ENCODE data around the gene PP2D1. TPM values are rescaled to one million over a fixed set of nuclear protein-coding genes. Genes with fewer than 3 reads are reported as not detected.

PP2D1 gene, protein sequence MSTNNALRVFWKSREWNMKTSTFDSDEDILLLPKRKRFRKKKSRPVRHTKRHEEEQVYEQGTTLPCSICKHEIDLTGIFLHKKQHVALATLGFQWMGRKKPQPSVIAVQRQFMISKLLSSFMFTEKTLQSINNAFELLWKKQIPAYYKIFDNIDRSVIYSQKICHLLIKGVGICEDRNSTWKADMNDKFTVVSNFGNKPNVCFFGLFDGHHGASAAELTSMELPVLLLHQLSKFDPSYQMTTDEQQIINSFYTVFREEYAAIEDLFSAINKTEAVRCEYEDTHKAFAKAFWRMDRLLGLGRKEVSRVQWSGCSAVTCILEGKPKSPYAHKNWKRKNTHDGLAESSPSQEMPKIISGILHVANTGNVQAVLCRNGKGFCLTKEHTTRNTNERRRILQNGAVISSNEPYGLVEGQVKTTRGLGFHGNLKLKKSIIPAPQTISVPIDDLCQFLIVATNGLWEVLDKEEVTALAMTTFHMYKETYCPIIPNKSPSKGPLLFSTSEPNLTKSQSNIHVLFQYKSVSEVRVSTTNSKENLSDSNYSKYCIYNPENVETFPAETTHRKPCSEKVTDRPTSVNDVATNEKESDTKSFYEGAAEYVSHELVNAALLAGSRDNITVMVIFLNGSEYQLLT
- total RNA-seq (2014; rRNA removed; shearing (Covaris generic)) = not detected in 2 replicates

DNA sequence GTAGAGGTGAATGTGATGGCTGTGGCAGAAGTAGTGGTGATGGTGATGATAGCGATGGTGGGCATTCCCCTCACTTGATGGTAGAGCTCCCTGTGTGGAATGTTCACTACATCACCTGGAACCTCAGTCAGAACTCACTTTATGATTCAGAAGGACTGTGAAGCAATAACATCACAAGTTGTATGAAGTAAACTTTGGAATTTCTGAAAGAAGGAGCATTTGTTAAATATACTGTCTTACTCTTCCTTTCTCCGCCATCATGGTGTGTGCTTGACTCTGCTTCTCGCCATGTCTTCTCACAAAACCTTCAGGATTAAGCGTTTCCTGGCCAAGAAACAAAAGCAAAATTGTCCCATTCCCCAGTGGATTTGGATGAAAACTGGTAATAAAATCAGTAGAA, at the start of gene PP2D1:
PP2D1 (minus strand) TSS at position 101 of the 400 bp plus-strand sequence. CDS start 192 bp downstream, outside the sequence.
- no peaks in the 10 kb centered on the region for H3K27me3 ChIP-seq (ENCODE audit: control insufficient read depth, insufficient read depth, low read length)
- H3K36me3 ChIP-seq (replicated peaks; ENCODE audit: control insufficient read depth, insufficient read depth, low read length) = no peaks in the 10 kb centered on the region
- no peak within 1 kb of the TSS for H3K4me3 ChIP-seq (ENCODE audit: insufficient read depth, low read depth, low read length)
- no peak for DNase-seq

DNA sequence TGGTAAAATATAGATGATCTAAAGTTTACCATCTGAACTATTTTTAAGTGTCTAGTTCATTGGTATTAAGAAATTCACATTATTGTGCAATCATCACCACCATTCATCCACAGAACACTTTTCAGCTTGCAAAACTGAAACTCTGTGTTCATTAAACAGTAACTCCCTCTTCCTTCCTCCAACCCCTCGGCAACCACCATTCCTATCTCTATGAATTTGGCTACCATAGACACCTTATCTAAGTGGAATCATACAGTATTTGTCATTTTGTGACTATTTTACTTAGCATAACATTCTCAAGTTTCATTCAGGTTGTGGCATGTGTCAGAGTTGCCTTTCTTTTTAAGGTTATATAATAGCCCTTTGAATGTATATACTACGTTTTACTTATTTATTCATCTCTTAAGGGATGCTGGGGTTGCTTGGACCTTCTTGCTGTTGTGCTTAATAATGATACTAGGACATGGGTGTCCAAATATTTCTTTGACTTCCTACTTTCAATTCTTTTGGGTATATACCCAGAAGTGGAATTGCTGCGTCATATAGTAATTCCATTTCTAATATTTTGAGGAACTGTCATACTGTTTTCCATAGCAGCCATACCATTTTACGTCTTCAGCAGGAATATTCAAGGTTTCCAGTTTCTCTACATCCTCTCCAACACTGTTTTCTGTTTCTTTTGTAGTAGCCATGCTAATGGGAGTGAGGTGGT, 49.1 kb upstream of the PP2D1 start:
- Histone ChIP-seq H3K27me3 (ENCODE audit: control insufficient read depth, insufficient read depth, low read length) (no peaks in the 10 kb centered on the region), H3K36me3 (replicated peaks; ENCODE audit: control insufficient read depth, insufficient read depth, low read length) (no peaks in the 10 kb centered on the region), H3K4me3 (ENCODE audit: insufficient read depth, low read depth, low read length) (no peak overlapping the region)
- no peak for DNase-seq

- Histone ChIP-seq H3K27me3 (ENCODE audit: control insufficient read depth, insufficient read depth, low read length) (no peaks in the 10 kb centered on the region), H3K4me3 (ENCODE audit: insufficient read depth, low read depth, low read length) (no peak overlapping the region), H3K36me3 (replicated peaks; ENCODE audit: control insufficient read depth, insufficient read depth, low read length) (no peaks in the 10 kb centered on the region)
- DNase-seq = no peak
These were observed 47.9 kb upstream of the PP2D1 start for GRCh38 chr3:20059929-20060328.

DNA sequence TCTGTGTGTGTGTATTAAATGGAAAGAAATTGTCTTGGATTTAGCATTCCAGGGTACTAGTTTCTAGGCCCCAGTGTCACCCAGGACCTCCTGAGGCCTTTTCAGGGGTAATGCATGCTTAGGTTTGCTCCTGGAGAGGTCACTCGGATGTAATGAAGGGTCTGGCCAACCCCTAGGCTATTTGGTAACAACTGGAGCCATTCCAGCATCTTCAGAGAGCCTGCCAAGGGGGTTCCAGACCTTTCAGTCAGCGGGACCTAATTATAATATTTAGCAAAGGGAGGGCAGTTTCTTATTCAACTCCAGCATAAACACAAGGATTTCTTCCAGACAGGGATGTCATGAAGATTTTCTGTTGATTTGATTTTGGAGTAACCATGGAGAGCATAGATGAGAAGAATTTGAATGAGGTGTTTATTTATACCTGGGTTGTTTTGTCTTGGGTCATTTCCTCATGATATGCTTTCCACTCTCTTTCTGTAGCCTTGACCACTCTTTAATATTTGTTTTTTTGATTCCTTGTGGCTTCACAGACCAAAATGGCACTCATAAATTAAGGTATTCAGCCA, 45.6 kb upstream of the PP2D1 start:
- H3K4me3 ChIP-seq (ENCODE audit: insufficient read depth, low read depth, low read length) = no peak overlapping the region
- no peaks in the 10 kb centered on the region for H3K27me3 ChIP-seq (ENCODE audit: control insufficient read depth, insufficient read depth, low read length)
- no peaks in the 10 kb centered on the region for H3K36me3 ChIP-seq (replicated peaks; ENCODE audit: control insufficient read depth, insufficient read depth, low read length)
- DNase-seq = no peak

- no peak for DNase-seq
These were observed 44.9 kb upstream of the PP2D1 start for GRCh38 chr3:20056725-20057611.

DNA sequence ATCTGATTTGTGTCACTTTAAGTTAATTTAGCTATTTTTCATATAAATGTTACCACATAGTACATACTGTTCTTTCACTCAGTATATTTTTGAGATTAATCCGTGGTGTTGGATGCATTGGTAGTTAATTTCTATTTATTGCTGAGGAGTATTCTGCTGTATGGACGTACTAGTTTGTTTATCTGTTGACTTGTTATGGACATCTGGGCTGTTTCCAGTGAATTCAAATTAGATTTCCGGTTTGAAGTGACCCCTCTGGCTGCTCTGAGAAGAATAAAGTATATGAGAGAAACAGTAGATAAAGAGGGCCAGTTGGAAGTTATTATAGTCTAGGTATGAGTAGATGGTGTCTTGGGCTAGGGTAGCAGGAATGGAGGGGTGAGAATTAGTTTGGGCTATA, 43.8 kb upstream of the PP2D1 start:
- Histone ChIP-seq H3K4me3 (ENCODE audit: insufficient read depth, low read depth, low read length) (no peak overlapping the region), H3K36me3 (replicated peaks; ENCODE audit: control insufficient read depth, insufficient read depth, low read length) (no peaks in the 10 kb centered on the region), H3K27me3 (ENCODE audit: control insufficient read depth, insufficient read depth, low read length) (no peaks in the 10 kb centered on the region)
- no peak for DNase-seq

More at GRCh38 chr3:20056725-20057611, 44.9 kb upstream of the PP2D1 start:
- Histone ChIP-seq H3K36me3 (replicated peaks; ENCODE audit: control insufficient read depth, insufficient read depth, low read length) (no peaks in the 10 kb centered on the region), H3K27me3 (ENCODE audit: control insufficient read depth, insufficient read depth, low read length) (no peaks in the 10 kb centered on the region), H3K4me3 (ENCODE audit: insufficient read depth, low read depth, low read length) (no peak overlapping the region)

- Histone ChIP-seq H3K27me3 (ENCODE audit: control insufficient read depth, insufficient read depth, low read length) (no peaks in the 10 kb centered on the region), H3K36me3 (replicated peaks; ENCODE audit: control insufficient read depth, insufficient read depth, low read length) (no peaks in the 10 kb centered on the region), H3K4me3 (ENCODE audit: insufficient read depth, low read depth, low read length) (no peak overlapping the region)
- DNase-seq = no peak
These were observed 43.1 kb upstream of the PP2D1 start for GRCh38 chr3:20055020-20055775.

GRCh38 chr3:20054549-20054987, 42.5 kb upstream of the PP2D1 start:
- no peak for DNase-seq

GRCh38 chr3:20052851-20053250, 40.8 kb upstream of the PP2D1 start:
- no peak for DNase-seq
- Histone ChIP-seq H3K27me3 (ENCODE audit: control insufficient read depth, insufficient read depth, low read length) (no peaks in the 10 kb centered on the region), H3K4me3 (ENCODE audit: insufficient read depth, low read depth, low read length) (no peak overlapping the region)

More at GRCh38 chr3:20054549-20054987, 42.5 kb upstream of the PP2D1 start:
- no peak overlapping the region for H3K4me3 ChIP-seq (ENCODE audit: insufficient read depth, low read depth, low read length)
- no peaks in the 10 kb centered on the region for H3K27me3 ChIP-seq (ENCODE audit: control insufficient read depth, insufficient read depth, low read length)
- H3K36me3 ChIP-seq (replicated peaks; ENCODE audit: control insufficient read depth, insufficient read depth, low read length) = no peaks in the 10 kb centered on the region

DNA sequence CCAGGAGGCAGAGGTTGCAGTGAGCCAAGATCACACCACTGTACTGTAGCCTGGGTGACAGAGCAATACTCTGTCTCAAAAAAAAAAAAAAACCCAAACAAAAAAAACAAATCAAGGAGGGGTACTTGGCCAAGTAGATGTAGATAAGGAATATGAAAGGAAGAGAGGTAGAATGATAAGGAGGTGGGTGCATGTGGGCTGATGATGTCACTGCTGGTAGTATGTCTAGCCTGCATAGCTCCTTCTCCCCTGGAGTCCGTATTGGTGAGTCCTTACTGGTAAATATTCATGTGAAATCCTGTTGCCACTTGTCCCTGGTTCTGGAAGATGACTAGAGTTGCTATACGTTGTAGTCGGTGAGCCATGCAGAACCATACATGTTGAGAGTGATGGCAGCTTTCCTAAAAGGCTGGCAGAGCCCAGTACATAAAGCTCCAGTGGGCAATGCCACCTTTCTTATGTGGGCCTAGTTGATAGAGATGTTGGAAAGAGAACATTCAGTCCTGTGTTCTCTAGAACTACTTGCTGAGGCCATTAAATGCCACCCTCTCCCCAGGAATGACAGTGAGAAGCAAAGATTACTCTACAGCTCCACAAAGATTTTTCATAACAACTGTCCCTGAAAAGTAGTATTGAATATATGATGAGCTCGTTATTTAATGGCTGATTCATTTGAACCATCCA, 39.2 kb upstream of the PP2D1 start:
- H3K4me3 ChIP-seq (ENCODE audit: insufficient read depth, low read depth, low read length) = no peak overlapping the region
- no peaks in the 10 kb centered on the region for H3K36me3 ChIP-seq (replicated peaks; ENCODE audit: control insufficient read depth, insufficient read depth, low read length)
- DNase-seq = no peak
- no peaks in the 10 kb centered on the region for H3K27me3 ChIP-seq (ENCODE audit: control insufficient read depth, insufficient read depth, low read length)

More at GRCh38 chr3:20052851-20053250, 40.8 kb upstream of the PP2D1 start:
- no peaks in the 10 kb centered on the region for H3K36me3 ChIP-seq (replicated peaks; ENCODE audit: control insufficient read depth, insufficient read depth, low read length)

DNA sequence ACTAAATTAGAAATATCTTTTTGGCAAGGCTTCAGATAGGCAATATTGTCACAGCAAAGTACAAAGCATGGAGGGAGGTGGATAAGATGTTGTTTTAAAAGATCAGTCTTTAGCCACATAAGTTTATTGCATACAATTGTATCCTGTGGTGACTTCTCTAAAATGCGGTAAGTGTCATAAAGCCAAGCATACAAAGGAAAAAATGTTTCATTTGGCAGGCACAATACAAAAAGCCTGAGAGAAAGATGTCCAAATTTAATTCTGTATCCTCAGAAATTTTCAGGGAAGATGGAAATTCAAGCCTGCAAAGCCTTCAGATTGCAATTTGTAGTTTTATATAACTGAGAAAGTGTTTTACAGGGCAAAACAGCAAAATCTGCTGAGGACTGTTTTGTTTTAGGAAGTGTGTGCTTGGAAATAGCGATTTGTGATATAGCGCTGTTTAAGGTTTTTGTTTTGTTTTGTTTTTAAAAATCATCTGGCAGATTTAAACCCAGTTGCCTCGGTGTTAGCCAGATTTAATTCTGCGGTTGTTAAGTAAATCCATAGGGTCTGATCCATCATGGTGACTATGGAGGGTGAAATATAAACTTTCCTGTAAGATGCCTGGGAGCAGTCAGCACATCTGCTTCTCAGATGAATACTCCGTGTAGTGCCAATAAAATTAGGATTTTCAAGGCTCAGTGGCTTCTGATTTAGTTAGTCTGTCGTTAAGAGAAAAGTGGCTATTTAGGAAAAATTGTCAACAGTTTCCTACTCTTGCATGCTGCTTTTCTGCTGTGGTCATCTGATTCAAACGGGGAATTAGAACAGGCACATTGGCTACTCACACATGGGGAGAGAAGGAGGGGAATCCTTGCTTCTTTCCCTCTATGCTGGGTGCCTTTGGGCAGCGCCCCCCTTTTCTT, 36.2 kb upstream of the PP2D1 start:
- H3K36me3 ChIP-seq (replicated peaks; ENCODE audit: control insufficient read depth, insufficient read depth, low read length) = no peaks in the 10 kb centered on the region
- no peak for DNase-seq
- no peaks in the 10 kb centered on the region for H3K27me3 ChIP-seq (ENCODE audit: control insufficient read depth, insufficient read depth, low read length)
- no peak overlapping the region for H3K4me3 ChIP-seq (ENCODE audit: insufficient read depth, low read depth, low read length)

- no peaks in the 10 kb centered on the region for H3K27me3 ChIP-seq (ENCODE audit: control insufficient read depth, insufficient read depth, low read length)
- no peak overlapping the region for H3K4me3 ChIP-seq (ENCODE audit: insufficient read depth, low read depth, low read length)
- no peak for DNase-seq
- no peaks in the 10 kb centered on the region for H3K36me3 ChIP-seq (replicated peaks; ENCODE audit: control insufficient read depth, insufficient read depth, low read length)
These were observed 35.3 kb upstream of the PP2D1 start for GRCh38 chr3:20047341-20047779.

Measured in H7 (cell line).